ENCODE results near the gene MICU2.

Gene MICU2

DNA sequence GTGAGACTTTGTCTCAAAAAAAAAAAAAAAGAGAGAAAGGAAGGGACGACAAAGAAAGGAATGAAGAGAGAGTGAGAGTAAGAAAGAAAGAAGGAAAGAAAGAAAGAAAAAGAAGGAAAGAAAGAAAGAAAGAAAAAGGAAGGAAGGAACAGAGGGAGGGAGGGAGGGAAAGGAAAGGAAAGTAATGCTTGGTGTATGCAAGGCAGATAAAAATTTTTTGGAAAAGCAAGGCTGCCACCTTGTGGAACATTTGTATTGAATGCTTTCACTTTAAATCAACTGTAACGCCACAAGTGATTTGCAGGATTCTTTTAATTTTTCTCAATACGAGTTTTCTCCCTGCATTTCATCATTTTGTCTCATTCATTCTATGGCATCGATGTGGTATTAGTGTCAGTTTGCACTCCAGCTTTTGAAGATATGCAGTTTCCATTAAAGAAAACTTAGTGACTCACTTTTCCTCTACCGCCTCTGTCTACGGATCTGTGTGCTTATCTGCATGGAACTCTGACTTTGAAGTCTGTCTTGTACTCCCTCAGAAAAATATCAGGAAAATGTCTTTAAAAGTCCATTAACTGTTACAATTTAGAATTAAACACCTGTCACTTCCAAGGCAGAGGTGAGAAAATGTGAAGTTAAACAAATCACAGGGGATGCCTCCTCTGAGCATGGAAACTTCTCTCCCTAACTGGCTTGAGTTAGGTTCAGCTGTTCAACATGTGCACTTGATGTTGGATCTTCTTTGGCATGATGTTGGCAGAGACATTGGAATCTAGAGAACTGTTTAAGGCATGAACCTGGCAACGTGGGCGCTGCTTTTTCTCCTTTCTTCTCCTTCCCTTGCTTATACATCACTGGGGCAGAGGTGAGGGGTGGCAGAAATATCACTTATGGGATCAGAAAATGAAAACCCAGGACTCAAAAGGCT lies 124.8 kb downstream of the MICU2 start:
- peak; percentile 8 for DNase-seq

DNA sequence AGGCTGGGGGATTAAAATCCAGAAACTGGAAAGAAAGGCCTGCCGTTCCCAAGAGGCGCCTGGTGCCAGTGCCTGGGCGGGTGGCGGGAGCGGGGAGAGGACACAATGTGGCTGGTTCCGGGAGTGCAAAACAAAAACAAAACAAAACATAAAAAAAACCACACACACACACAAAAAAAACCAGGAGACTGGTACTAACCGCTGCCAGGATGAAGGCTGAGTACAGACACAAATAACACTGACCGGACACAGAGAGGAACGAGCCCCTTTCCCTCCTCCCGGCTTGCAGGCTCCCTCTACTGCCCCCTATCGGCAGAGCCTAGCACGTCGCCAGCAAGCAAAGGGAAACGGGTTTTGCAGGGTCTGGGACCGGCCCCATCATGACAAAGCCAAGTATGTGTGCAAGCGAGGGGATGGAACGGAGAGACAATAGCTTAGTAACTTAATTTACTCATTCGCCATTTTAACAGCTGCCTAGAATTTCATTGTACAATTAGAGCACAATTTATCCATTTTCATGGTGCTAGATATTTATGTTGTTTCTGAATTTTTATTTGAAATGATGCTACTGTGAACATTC lies 127.0 kb downstream of the MICU2 start:
- DNase-seq: peak; percentile 16

DNA sequence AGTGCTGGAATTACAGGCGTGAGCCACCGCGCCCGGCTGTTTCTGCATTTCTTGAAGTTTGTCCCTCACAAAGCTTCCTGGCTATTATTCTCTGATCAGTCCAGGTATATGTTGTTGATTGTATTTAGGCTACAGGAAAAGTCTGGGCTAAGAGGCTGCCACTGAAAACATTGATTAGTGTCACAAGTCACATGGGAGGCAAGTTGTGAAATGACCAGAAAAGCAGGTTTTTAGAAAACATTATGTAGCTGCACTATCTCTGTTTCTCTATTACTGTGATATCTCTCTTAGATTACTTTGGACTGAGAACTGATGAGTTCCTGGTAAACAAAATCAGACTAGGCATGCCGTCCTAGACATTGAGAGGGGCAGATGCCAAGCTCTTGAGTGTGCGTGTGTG lies 128.9 kb downstream of the MICU2 start:
- DNase-seq: no peak

DNA sequence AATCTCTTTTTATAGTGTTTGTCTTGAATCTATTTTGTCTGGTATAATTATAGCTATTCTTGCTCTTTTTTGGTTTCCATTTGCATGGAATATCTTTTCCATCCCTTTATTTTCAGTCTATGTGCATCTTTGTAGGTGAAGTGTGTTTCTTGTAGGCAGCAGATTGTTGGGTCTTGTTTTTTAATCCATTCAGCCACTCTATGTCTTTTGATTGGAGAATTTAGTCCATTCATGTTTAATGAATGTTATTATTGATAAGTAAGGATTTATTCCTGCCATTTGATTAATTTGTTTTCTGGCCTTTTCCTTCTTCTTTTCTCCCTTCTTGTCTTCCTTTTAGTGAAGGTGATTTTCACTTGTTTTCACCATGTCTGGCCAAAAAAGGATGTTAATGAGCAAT lies 133.2 kb downstream of the MICU2 start:
- DNase-seq: no peak

DNA sequence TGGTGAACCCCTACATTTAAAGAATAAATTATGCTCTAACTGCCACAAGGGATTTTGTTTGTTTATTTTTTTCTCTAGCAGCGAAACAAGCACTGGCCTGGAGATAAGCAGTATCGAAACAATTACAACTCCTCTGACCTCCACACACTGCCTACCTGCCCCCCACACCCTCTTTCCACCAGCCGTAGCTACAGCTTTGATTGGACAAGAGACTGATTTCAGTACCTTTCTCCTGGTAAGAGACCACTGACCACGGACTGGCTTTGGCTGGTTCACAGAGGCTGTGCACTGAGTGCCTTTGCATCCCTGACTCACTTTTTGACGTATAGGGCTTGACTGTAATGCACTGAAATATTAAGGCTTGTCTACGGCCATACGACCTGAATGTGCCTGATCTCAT lies 137.4 kb downstream of the MICU2 start:
- DNase-seq: no peak

DNA sequence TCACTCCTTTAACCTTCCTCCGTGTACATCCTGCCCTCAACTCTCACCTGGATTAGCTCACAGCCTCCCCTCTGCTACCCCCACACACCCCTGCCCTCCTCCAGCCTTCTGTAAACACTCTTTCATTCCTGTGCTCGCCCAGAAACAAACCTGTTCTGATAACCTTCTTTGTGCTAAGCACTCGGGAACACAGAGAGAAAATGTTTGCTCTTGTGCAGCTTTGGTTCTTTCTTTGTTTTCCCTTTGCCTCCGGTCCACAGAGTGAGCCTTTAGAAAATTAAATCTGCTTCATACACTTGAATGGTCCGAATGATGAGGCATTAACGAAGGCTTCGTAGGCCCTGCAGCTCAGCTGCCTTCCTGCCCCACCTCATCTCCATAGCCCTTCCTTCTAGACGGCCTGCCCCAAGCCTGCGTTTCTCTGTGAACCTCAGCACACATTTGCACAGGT lies 138.2 kb downstream of the MICU2 start:
- DNase-seq: no peak

DNA sequence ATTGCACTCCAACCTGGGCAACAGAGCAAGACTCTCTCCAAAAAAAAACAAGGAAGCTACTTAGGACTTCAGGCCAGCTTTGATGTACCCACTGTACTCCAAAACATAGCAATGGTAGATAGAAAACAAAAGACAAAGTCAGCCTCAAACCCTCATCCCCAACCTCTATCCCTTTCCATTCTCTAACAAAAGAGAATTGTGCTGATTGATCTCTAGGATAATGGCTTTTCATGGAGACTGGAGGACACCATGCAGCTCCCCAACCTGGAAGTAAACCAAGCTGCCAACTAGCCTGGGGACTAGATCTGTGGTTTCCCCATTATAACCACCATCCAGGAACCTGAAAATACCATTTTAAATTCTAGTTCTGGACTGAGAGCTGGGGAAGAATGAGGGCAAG lies 140.5 kb downstream of the MICU2 start:
- DNase-seq: no peak

DNA sequence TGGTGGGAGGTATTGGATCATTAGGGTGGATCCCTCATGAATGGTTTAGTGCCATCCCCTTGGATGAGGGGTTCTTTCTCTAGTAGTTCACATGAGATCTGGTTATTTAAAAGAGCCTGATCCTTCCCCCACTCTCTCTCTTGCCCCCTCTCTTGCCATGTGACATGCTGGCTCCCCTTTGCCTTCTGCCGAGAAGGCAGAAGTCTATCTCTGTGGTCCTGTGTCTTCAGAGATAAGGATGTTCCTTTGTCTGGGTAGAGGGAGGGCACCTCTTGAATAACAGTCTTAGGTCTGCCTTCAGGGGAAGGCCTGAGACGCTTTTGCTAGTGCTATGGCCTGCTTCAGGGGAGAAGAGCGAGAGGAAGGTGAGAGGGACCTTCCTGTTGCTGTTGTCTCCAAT lies 142.8 kb downstream of the MICU2 start:
- DNase-seq: no peak

DNA sequence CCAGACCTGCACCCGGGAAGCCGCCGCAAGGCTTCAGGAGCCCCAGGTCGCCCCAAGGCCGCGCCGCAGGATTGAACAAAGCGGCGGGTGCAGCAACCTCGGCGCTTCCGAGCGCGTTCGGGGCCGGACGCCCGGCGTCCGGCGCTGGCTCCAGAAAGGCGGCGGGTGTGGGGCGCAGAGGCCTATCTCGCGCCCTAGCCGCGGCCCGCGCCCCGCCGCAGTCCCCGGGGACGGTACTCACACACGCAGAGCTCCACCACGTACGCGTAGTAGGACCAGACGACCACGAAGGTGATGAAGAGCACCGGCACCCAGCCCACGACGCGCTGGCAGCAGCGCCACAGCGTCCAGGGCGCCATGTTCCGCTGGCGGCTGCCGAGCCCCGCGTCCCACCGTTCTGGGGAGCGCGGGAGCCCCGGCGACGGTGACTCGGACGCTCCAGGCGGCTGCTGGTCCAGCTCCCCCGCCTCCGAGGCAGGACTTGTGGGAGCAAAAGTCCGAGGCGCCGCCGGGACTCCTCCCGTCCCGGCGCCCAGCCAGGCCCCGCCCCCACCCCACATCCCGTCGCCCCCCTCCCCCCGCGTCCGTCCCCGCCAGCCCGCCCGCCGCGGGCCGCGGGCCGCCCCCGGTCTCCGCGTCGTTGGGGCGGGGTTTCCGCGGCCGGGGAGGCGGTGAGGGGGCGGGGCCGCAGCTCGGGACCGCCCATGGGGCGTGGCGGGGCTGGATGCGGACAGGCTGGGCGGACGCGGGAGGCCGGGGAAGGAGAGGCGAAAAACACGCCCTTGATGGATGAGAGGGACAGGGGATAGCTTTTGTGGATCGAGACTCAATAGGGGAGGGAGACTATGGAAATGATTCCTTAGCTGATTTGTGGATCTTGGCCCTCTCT lies 144.9 kb downstream of the MICU2 start, which contains the start of gene ZDHHC20:
Gene ZDHHC20 (minus strand): TSS at position 491 of the 889 bp plus-strand sequence. CDS start 132 bp downstream, at position 359.
- peak; percentile 25 for DNase-seq

DNA sequence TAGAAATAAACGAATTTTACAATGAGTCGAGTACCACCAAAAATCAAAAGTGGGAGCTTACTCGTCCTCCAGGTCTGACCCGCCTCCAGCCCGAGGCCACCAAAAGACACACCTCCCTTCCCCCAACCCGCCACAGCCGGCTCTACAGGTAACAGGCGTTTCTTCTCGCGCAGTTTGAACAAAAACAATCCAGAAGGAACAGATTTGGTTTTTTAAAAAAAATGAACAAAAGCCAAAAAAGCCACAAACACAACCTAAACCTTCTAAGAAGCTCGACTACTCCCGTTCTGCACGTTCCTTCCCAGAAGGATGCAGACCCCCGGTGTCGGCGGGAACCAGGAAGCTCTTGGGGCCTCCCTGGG lies 145.5 kb downstream of the MICU2 start:
- peak; percentile 6 for DNase-seq

DNA sequence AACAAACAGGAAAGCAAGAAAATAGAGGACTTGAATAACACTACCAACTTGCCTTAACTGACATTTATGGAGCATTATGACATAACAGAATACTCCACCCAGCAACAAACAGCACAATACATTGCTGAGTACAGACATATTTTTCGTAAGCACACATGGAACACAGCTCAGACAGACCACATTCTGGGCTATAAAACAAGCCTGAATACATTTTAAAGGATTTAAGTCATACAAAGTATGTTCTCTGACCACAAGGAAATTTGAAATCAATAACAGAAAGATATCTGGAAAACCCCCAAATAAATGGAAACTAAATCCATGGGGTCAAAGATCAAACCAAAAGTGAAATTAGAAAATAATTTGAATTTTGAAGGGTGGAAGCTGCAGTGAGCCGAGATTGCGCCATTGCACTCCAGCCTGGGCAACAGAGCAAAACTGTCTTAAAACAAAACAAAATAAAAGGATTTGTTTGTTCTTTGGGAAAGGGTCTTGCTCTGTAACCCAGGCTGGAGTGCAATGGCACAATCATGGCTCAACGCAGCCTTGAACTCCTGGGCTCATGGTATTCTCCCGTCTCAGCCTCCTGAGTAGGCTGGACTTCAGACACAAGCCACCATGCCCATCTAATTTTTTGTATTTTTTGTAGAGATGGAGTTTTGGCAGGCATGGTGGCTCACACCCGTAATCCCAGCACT lies 150.4 kb downstream of the MICU2 start:
- DNase-seq: no peak

DNA sequence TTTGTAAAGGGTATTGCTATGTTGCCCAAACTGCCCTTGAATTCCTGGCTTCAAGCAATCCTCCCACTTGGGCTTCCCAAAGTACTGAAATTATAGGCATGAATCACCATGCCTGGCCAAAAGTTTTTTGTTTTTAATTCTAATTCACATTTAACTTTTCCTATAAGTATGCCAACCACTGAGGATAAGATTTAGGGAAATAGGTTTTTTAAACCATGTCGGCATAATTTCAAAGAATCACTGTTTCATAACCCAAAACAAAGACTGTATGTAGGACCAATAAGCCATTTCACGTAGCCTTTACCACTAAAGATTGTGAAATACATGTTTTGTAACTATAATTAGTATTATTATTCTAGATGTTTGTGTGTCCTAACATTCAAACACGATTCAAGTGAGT lies 153.0 kb downstream of the MICU2 start:
- no peak for DNase-seq

DNA sequence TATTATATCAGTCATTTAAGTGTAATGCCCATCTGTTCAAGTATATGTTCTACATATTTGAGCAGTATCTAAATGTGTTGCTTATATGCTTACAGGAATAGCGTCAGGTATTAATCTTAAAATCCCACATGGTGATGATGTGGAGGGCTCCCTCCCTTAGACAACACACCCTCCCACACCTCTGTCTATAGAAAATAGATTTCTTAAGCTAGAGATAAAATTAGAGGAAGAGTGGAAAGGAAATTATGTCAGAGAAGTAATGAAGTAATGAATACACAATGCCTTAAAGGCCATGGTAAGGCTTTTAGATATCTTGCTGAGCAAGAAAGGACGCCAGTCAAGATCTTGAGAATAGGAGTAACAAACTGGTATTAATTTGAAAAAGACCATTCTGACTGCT lies 157.3 kb downstream of the MICU2 start:
- no peak for DNase-seq

DNA sequence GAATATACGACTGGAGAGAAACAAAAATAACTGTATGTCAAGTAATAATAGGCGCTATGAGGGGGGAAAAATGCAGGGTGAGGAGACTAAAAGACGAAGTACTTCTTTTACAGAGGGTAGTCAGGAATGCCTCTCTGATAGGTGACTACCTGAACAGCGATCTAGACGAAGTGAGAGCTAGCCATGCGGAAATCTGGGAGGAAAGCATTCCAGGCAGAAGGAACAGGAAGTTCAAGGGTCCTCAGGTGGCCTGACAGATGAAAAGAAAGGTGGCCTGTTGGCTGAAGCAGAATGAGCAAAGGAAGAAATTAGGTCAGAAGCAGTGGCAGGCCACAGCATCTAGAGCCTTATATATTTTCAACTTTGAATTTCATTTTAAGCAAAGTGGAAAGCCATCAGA lies 158.2 kb downstream of the MICU2 start:
- DNase-seq: no peak

DNA sequence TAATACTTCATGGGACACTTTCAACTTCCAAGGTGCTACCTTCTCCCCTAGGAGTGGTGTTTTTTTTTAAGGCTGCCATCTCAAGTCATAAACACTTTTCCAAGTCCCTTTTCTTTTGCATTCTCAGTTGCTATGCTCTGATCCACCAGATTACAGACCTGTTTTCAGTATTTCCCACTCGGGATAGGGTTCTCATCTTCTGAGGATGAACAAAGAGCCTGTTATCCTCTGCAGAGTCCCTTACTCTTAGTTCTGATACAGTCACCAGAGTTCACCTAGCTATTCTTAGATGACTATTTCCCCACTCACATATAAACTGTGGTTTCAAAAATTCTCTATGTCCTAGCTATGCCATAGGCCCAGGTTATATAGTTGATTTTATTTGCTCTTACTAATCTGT lies 160.8 kb downstream of the MICU2 start:
- no peak for DNase-seq
